ENCODE results near the gene ALOX5. TPM values are rescaled to one million over a fixed set of nuclear protein-coding genes. Genes with fewer than 3 reads are reported as not detected.

ALOX5 gene
- total and polyA plus RNA-seq, 4 donors = 21.5 to 270 (median 144) TPM

DNA sequence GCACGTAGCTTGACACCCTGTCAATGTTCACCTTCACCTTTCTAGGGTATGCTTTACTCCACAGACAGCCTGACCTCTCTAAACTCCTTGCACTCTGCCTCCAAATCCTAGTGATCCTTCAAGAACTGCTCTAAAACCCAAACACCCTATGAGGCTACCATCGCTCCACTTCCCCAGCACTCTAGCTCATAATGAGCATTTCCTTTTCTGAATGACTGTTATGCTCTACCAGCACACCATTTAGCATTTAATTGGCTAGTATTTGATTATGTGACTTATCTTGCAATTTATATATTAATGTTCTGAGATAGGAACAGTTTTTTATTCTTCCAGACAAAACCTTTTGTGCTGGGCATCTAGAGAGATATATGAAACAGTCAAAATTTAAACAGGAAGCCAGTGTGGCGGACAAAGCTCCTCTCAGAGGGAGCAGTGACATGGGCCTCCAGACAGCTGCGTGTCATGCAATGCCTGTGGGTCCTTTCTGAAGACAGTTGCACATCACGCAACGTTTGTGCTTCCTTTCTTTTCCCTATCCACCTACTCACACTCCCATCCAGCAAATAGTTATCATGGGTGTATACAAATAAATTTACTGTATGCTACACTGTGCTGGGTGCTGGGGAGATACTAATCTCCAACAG lies 86.3 kb downstream of the ALOX5 start:
- H3K4me1 ChIP-seq (ENCODE audit: control insufficient read depth in 5 of 5, insufficient read depth in 5 of 5, low read length in 5 of 5) = peaks cover 0 to 14% (median 3%) of the 10 kb centered on the region in 5 donors
- no peak overlapping the region for H3K27ac ChIP-seq (ENCODE audit: low read depth in 1 of 2, low read length in 1 of 2)
- no peaks in the 10 kb centered on the region for H3K9me3 ChIP-seq (ENCODE audit: control insufficient read depth in 4 of 4, insufficient read depth in 3 of 4, low read length in 3 of 4)
- 33 to 62% methylated on average over 6 of the region's 6 CpGs for WGBS, 2 donors
- peak overlapping the region in 1 of 2 donors; percentile 4 for H3K9ac ChIP-seq (ENCODE audit: insufficient read depth in 1 of 2, low read length in 2 of 2)
- H3K36me3 ChIP-seq (ENCODE audit: control insufficient read depth in 4 of 4, insufficient read depth in 4 of 4, low read length in 4 of 4) = peaks cover 4 to 19% (median 8%) of the 10 kb centered on the region in 4 donors
- no peaks in the 10 kb centered on the region for H3K27me3 ChIP-seq (ENCODE audit: control insufficient read depth in 3 of 3, insufficient read depth in 3 of 3, low read length in 2 of 3)
- no peak overlapping the region for H3K4me3 ChIP-seq
- peak in 1 of 3 donors; percentile 14 for DNase-seq
- TF ChIP-seq, protein P1, sequence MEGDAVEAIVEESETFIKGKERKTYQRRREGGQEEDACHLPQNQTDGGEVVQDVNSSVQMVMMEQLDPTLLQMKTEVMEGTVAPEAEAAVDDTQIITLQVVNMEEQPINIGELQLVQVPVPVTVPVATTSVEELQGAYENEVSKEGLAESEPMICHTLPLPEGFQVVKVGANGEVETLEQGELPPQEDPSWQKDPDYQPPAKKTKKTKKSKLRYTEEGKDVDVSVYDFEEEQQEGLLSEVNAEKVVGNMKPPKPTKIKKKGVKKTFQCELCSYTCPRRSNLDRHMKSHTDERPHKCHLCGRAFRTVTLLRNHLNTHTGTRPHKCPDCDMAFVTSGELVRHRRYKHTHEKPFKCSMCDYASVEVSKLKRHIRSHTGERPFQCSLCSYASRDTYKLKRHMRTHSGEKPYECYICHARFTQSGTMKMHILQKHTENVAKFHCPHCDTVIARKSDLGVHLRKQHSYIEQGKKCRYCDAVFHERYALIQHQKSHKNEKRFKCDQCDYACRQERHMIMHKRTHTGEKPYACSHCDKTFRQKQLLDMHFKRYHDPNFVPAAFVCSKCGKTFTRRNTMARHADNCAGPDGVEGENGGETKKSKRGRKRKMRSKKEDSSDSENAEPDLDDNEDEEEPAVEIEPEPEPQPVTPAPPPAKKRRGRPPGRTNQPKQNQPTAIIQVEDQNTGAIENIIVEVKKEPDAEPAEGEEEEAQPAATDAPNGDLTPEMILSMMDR (IDR thresholded peaks at IDR 0.05; ENCODE audit: control extremely low read depth, extremely low read depth) = no peak
- ATAC-seq (ENCODE audit: insufficient read depth, low FRiP score) = no peak

GRCh38 chr10:45461034-45461433 lies 87.0 kb downstream of the ALOX5 start:
- TF ChIP-seq, protein P1 (IDR thresholded peaks at IDR 0.05; ENCODE audit: control extremely low read depth, extremely low read depth) = no peak
- Histone ChIP-seq H3K4me1 (ENCODE audit: control insufficient read depth in 5 of 5, insufficient read depth in 5 of 5, low read length in 5 of 5) (peaks cover 0 to 14% (median 3%) of the 10 kb centered on the region in 5 donors), H3K27me3 (ENCODE audit: control insufficient read depth in 3 of 3, insufficient read depth in 3 of 3, low read length in 2 of 3) (no peaks in the 10 kb centered on the region), H3K27ac (ENCODE audit: low read depth in 1 of 2, low read length in 1 of 2) (no peak overlapping the region), H3K36me3 (ENCODE audit: control insufficient read depth in 4 of 4, insufficient read depth in 4 of 4, low read length in 4 of 4) (peaks cover 4 to 19% (median 8%) of the 10 kb centered on the region in 4 donors), H3K4me3 (no peak overlapping the region), H3K9ac (ENCODE audit: insufficient read depth in 1 of 2, low read length in 2 of 2) (peak overlapping the region in 1 of 2 donors; percentile 4), H3K9me3 (ENCODE audit: control insufficient read depth in 4 of 4, insufficient read depth in 3 of 4, low read length in 3 of 4) (no peaks in the 10 kb centered on the region)
- WGBS, 2 donors = 59 to 67% methylated on average over 7 of the region's 7 CpGs
- ATAC-seq (ENCODE audit: insufficient read depth, low FRiP score) = peak; percentile 35
- DNase-seq = no peak

GRCh38 chr10:45463244-45464116 lies 89.5 kb downstream of the ALOX5 start:
- H3K9ac ChIP-seq (ENCODE audit: insufficient read depth in 1 of 2, low read length in 2 of 2) = no peak overlapping the region
- TF ChIP-seq, protein P1 (IDR thresholded peaks at IDR 0.05; ENCODE audit: control extremely low read depth, extremely low read depth) = no peak
- no peak overlapping the region for H3K4me3 ChIP-seq
- H3K4me1 ChIP-seq (ENCODE audit: control insufficient read depth in 5 of 5, insufficient read depth in 5 of 5, low read length in 5 of 5) = peaks cover 0 to 14% (median 3%) of the 10 kb centered on the region in 5 donors
- H3K36me3 ChIP-seq (ENCODE audit: control insufficient read depth in 4 of 4, insufficient read depth in 4 of 4, low read length in 4 of 4) = peaks cover 0 to 17% (median 6%) of the 10 kb centered on the region in 4 donors
- H3K27ac ChIP-seq (ENCODE audit: low read depth in 1 of 2, low read length in 1 of 2) = peak overlapping the region in 1 of 2 donors; percentile 10
- 49 to 77% methylated on average over 23 of the region's 23 CpGs for WGBS, 2 donors
- DNase-seq (no peak), ATAC-seq (ENCODE audit: insufficient read depth, low FRiP score) (no peak)
- no peaks in the 10 kb centered on the region for H3K9me3 ChIP-seq (ENCODE audit: control insufficient read depth in 4 of 4, insufficient read depth in 3 of 4, low read length in 3 of 4)
- no peaks in the 10 kb centered on the region for H3K27me3 ChIP-seq (ENCODE audit: control insufficient read depth in 3 of 3, insufficient read depth in 3 of 3, low read length in 2 of 3)

Measured in lung (tissue), 12 donors.